Osteoblast (primary cell): Measurements from ENCODE around the gene RNF34. TPM values are rescaled to one million over a fixed set of nuclear protein-coding genes. Genes with fewer than 3 reads are reported as not detected.

Source experiments
- DNase-seq: peaks from one replicate; pipeline ENCODE4 v3.0.0; 2011; ENCODE audit warnings: low spot score, mixed read lengths; ENCODE audit not compliant: insufficient read length; ENCODE audit errors: missing footprints
- H2AFZ ChIP-seq: 2 replicates; pipeline ENCODE4 v1.6.0; 2011; ENCODE audit warnings: mild to moderate bottlenecking, low read length
- H3K27ac ChIP-seq: 2 replicates; pipeline ENCODE4 v1.5.1; 2011; ENCODE audit warnings: mild to moderate bottlenecking, low read depth, low read length, moderate library complexity
- H3K27me3 ChIP-seq: 2 replicates; pipeline ENCODE4 v1.6.0; 2012; ENCODE audit warnings: mild to moderate bottlenecking, control low read depth, inconsistent platforms, low read length, moderate library complexity; ENCODE audit not compliant: insufficient read depth
- H3K36me3 ChIP-seq: 2 replicates; pipeline ENCODE4 v1.5.1; 2011; ENCODE audit warnings: mild to moderate bottlenecking, low read length, control low read depth, moderate library complexity; ENCODE audit not compliant: insufficient read depth
- H3K4me1 ChIP-seq: 2 replicates; pipeline ENCODE4 v1.5.1; 2011; ENCODE audit warnings: mild to moderate bottlenecking, low read length, control low read depth, moderate library complexity; ENCODE audit not compliant: insufficient read depth
- H3K4me2 ChIP-seq: 2 replicates; pipeline ENCODE4 v1.6.0; 2011; ENCODE audit warnings: mild to moderate bottlenecking, low read length; ENCODE audit not compliant: insufficient read depth
- H3K4me3 ChIP-seq: fragments of 200-600 bp; sonication (generic); 3 replicates; pipeline ENCODE4 v1.5.1; 2012; ENCODE audit warnings: mild to moderate bottlenecking, low read length, inconsistent platforms; ENCODE audit not compliant: insufficient read depth
- H3K79me2 ChIP-seq: 2 replicates; pipeline ENCODE4 v1.6.0; 2012; ENCODE audit warnings: mild to moderate bottlenecking, low read length, control low read depth, inconsistent platforms; ENCODE audit not compliant: insufficient read depth
- H3K9me3 ChIP-seq: 2 replicates; pipeline ENCODE4 v1.5.1; 2011; ENCODE audit warnings: low read depth, low read length, control low read depth
- H4K20me1 ChIP-seq: 2 replicates; pipeline ENCODE4 v1.6.0; 2012; ENCODE audit warnings: mild to moderate bottlenecking, low read length, control low read depth; ENCODE audit not compliant: insufficient read depth
- CTCF ChIP-seq: IDR thresholded peaks from 2 replicates; pipeline ENCODE4 v1.5.1; 2011; ENCODE audit warnings: mild to moderate bottlenecking, low read depth, low read length, moderate library complexity; ENCODE audit errors: extremely low read depth
- total RNA-seq: library from RNA; depleted of rRNA; stranded (reverse); fragments of >200 nt; gene quantifications from 2 replicates; pipeline ENCODE4 v1.2.3, GENCODE V29; 2012

RNF34 gene
- total RNA-seq, 1 donor, result 41.6 TPM

DNA sequence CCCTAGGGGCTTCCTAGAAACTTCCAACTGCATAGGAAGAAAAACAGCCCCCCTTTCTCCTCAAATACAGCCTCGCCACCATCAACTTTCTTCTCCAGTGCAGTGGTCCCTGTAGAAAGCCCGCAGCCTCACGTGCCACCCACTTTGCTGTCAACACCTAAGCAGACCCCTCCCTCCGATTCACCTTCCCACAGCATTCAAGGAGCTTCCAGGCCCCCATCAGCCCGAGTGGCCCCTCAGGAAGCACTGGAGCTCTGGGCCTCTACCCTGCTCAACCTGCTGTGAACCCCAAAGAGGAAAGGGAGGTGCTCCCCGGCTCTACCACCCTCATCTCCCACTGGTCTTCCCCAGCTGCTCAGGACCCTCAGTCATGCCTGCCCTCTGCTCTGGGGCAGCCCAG is 55.0 kb downstream of the RNF34 start:
- peak; percentile 31 for DNase-seq
- Histone ChIP-seq H3K27me3 (no peaks in the 10 kb centered on the region), H3K4me3 (no peak overlapping the region), H3K79me2 (peaks cover 67% of the 10 kb centered on the region), H2AFZ (no peak overlapping the region), H3K9me3 (no peaks in the 10 kb centered on the region), H4K20me1 (peaks cover 12% of the 10 kb centered on the region), H3K4me2 (no peak overlapping the region), H3K27ac (no peak overlapping the region), H3K4me1 (no peaks in the 10 kb centered on the region), H3K36me3 (no peaks in the 10 kb centered on the region)
- no peak for TF ChIP-seq CTCF

DNA sequence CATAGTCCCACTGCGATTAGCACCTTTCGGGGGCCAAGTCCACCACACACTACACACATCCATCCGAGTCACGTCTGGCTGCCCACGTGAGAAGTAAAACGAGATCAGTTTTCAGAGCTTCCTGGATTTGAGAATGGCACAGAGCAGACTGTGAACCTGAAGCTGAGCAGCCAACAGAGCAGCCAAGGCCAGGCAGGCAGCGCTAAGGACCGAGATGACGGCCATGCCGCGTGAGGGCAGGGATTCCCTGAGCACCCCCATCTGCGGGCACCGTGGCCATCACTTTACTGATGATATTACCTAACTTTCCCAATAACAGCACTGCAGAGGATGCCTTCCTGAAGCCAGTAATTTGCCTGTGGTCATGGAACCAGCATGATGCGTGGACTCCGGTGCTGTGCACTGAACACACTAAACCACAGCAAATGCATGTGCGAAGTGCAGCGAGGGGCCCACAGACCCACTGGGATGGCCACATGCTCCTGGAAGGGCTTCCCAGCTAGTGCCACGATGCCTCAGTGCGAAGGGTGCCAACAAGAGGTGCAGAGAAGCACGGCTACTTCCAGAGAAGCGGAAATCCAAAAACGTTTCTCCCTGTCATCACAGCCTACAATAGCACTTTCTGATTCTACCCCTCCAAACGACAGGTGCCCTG is 56.0 kb downstream of the RNF34 start:
- H3K4me2 ChIP-seq, result no peak overlapping the region
- H3K36me3 ChIP-seq, result no peaks in the 10 kb centered on the region
- peak; percentile 53 for DNase-seq
- H4K20me1 ChIP-seq, result peaks cover 21% of the 10 kb centered on the region
- no peaks in the 10 kb centered on the region for H3K9me3 ChIP-seq
- no peak overlapping the region for H3K4me3 ChIP-seq
- H2AFZ ChIP-seq, result no peak overlapping the region
- H3K27me3 ChIP-seq, result no peaks in the 10 kb centered on the region
- no peak overlapping the region for H3K27ac ChIP-seq
- no peaks in the 10 kb centered on the region for H3K4me1 ChIP-seq
- H3K79me2 ChIP-seq, result peaks cover 74% of the 10 kb centered on the region
- TF ChIP-seq CTCF, result no peak

- H2AFZ ChIP-seq, result no peak overlapping the region
- H4K20me1 ChIP-seq, result peaks cover 24% of the 10 kb centered on the region
- no peak overlapping the region for H3K27ac ChIP-seq
- peaks cover 78% of the 10 kb centered on the region for H3K79me2 ChIP-seq
- no peak for TF ChIP-seq CTCF
- no peaks in the 10 kb centered on the region for H3K4me1 ChIP-seq
- no peak overlapping the region for H3K4me2 ChIP-seq
- no peaks in the 10 kb centered on the region for H3K36me3 ChIP-seq
- no peak overlapping the region for H3K4me3 ChIP-seq
- H3K9me3 ChIP-seq, result no peaks in the 10 kb centered on the region
- peak; percentile 35 for DNase-seq
- no peaks in the 10 kb centered on the region for H3K27me3 ChIP-seq
Observed at GRCh38 chr12:121456551-121456950, 56.6 kb downstream of the RNF34 start.

DNA sequence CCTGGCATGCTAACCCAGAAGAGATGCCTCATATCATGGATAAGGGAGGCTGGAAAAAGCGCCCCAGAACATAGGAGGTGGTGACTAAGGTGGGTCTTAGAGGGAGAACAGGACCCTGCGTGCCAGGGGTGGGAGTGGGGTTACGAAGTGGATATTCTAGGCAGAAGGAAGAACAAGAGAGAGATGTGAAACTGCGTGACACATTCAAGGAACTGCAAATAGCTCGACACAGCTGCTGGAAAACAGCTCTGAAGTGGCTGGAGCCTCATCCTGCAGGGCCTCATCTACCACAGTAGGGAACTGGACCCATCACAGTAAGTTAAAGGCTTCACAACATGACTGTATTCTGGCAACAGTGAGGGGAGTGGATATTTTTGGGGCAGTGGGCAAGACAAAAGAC is 61.1 kb downstream of the RNF34 start:
- Histone ChIP-seq H2AFZ (no peak overlapping the region), H3K4me1 (peaks cover 5% of the 10 kb centered on the region), H3K27ac (no peak overlapping the region), H4K20me1 (peaks cover 37% of the 10 kb centered on the region), H3K4me2 (no peak overlapping the region), H3K27me3 (no peaks in the 10 kb centered on the region), H3K4me3 (no peak overlapping the region), H3K36me3 (no peaks in the 10 kb centered on the region), H3K79me2 (peaks cover 76% of the 10 kb centered on the region), H3K9me3 (no peaks in the 10 kb centered on the region)
- no peak for TF ChIP-seq CTCF
- peak; percentile 3 for DNase-seq
